Measurements from ENCODE around the gene RXFP4. TPM values are rescaled to one million over a fixed set of nuclear protein-coding genes. Genes with fewer than 3 reads are reported as not detected.

The RXFP4 gene
- total and polyA plus RNA-seq, 2 of the 13 experiments (the other 11 are each of a cell fraction or from before 2014, with no cell fraction given) = 0.38 to 1.4 TPM

DNA sequence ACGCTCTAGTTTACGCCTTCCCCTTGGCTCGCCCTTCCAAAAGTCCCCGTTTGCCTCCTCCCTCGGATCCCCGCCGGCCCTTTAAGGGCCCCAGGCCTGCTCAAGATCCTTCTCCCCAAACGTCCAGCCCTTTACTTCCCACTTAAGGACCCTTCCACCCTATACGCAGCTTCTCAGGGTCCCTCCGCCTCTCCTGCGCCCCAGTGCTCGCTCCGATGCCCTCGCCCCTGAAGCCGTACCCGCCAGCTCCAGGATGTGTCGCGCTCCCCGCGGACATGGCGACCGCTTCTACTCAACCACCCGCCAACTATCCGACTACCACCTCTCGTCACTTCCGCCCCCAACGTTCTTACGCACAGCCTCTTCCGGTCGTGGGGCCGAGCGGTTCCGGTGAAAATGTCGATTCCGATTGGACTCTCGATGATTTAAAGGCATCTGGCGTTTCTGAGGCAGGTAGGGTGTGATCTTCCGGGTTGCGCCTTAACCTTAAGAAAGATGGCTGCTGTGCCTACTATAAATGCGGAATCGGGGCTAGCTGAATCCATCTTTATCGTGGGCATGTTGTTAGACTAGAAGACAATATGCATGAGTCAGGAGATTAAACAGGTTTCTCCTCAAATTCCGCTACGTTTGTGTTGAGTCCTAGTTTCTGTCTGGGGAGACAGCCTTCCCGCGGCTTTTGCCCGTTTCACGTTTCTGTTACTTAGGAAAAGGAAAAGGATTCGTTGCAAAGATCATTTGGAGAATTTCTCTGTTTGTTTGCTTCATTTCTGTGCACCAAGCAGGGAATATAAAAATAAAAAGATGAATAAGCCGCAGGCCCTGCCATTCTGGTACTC is 7.1 kb upstream of the RXFP4 start, which contains the start of gene KHDC4 (continued):
- TF ChIP-seq, protein P1, sequence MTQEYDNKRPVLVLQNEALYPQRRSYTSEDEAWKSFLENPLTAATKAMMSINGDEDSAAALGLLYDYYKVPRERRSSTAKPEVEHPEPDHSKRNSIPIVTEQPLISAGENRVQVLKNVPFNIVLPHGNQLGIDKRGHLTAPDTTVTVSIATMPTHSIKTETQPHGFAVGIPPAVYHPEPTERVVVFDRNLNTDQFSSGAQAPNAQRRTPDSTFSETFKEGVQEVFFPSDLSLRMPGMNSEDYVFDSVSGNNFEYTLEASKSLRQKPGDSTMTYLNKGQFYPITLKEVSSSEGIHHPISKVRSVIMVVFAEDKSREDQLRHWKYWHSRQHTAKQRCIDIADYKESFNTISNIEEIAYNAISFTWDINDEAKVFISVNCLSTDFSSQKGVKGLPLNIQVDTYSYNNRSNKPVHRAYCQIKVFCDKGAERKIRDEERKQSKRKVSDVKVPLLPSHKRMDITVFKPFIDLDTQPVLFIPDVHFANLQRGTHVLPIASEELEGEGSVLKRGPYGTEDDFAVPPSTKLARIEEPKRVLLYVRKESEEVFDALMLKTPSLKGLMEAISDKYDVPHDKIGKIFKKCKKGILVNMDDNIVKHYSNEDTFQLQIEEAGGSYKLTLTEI (CRISPR knock-in tag; conservative IDR thresholded peaks at IDR 0.05) = no peak
- TF ChIP-seq, protein P2, sequence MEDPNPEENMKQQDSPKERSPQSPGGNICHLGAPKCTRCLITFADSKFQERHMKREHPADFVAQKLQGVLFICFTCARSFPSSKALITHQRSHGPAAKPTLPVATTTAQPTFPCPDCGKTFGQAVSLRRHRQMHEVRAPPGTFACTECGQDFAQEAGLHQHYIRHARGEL (CRISPR knock-in tag; IDR thresholded peaks at IDR 0.05) = no peak
- no peak for TF ChIP-seq ZNF773 (CRISPR knock-in tag; IDR thresholded peaks at IDR 0.05; ENCODE audit: borderline replicate concordance)
- peak; percentile 97 for TF ChIP-seq ZSCAN22 (CRISPR knock-in tag; IDR thresholded peaks at IDR 0.05)
- 0 out of 2 replicates have a peak, but pooled peaks have one; percentile 37 for TF ChIP-seq ZNF878 (CRISPR knock-in tag; IDR thresholded peaks at IDR 0.05)
- no peak; the same call in 1 of the 2 replicates for TF ChIP-seq ZNF441 (CRISPR knock-in tag; IDR thresholded peaks at IDR 0.05; ENCODE audit: borderline replicate concordance)
- TF ChIP-seq MAFF (IDR thresholded peaks at IDR 0.05; ENCODE audit: low read depth, low read length) = peak; percentile 40
- no peak; the same call in 1 of the 2 replicates for TF ChIP-seq MED13 (CRISPR knock-in tag; IDR thresholded peaks at IDR 0.05)
- TF ChIP-seq, protein P3, sequence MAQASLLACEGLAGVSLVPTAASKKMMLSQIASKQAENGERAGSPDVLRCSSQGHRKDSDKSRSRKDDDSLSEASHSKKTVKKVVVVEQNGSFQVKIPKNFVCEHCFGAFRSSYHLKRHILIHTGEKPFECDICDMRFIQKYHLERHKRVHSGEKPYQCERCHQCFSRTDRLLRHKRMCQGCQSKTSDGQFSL (CRISPR knock-in tag; IDR thresholded peaks at IDR 0.05) = no peak
- TF ChIP-seq ZNF83 (CRISPR knock-in tag; IDR thresholded peaks at IDR 0.05; ENCODE audit: borderline replicate concordance) = 0 out of 2 replicates have a peak, but pooled peaks have one; percentile 20
- no peak for TF ChIP-seq FOXA1 (IDR thresholded peaks at IDR 0.05)
- TF ChIP-seq FOXA1 (CRISPR knock-in tag; IDR thresholded peaks at IDR 0.05) = 0 out of 2 replicates have a peak, but pooled peaks have one; percentile 29
- TF ChIP-seq ONECUT2 (CRISPR knock-in tag; IDR thresholded peaks at IDR 0.05) = no peak
- no peak for TF ChIP-seq SOX13 (IDR thresholded peaks at IDR 0.05)
- TF ChIP-seq SOX13 (CRISPR knock-in tag; conservative IDR thresholded peaks at IDR 0.05 in 1 of 2, IDR thresholded peaks at IDR 0.05 in 1 of 2) = no peak
- TF ChIP-seq SALL1 (CRISPR knock-in tag; IDR thresholded peaks at IDR 0.05) = peak; percentile 60
- TF ChIP-seq MYC (CRISPR knock-in tag; IDR thresholded peaks at IDR 0.05; ENCODE audit: borderline replicate concordance) = peak; percentile 83; the same call in 1 of the 2 replicates
- TF ChIP-seq HOXA5 (CRISPR knock-in tag; IDR thresholded peaks at IDR 0.05) = peak; percentile 47; the same call in 1 of the 2 replicates
- no peak for TF ChIP-seq ZNF251 (CRISPR knock-in tag; IDR thresholded peaks at IDR 0.05)
- TF ChIP-seq, protein P4, sequence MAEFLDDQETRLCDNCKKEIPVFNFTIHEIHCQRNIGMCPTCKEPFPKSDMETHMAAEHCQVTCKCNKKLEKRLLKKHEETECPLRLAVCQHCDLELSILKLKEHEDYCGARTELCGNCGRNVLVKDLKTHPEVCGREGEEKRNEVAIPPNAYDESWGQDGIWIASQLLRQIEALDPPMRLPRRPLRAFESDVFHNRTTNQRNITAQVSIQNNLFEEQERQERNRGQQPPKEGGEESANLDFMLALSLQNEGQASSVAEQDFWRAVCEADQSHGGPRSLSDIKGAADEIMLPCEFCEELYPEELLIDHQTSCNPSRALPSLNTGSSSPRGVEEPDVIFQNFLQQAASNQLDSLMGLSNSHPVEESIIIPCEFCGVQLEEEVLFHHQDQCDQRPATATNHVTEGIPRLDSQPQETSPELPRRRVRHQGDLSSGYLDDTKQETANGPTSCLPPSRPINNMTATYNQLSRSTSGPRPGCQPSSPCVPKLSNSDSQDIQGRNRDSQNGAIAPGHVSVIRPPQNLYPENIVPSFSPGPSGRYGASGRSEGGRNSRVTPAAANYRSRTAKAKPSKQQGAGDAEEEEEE (CRISPR knock-in tag; IDR thresholded peaks at IDR 0.05; ENCODE audit: borderline replicate concordance) = no peak
- TF ChIP-seq, protein P5, sequence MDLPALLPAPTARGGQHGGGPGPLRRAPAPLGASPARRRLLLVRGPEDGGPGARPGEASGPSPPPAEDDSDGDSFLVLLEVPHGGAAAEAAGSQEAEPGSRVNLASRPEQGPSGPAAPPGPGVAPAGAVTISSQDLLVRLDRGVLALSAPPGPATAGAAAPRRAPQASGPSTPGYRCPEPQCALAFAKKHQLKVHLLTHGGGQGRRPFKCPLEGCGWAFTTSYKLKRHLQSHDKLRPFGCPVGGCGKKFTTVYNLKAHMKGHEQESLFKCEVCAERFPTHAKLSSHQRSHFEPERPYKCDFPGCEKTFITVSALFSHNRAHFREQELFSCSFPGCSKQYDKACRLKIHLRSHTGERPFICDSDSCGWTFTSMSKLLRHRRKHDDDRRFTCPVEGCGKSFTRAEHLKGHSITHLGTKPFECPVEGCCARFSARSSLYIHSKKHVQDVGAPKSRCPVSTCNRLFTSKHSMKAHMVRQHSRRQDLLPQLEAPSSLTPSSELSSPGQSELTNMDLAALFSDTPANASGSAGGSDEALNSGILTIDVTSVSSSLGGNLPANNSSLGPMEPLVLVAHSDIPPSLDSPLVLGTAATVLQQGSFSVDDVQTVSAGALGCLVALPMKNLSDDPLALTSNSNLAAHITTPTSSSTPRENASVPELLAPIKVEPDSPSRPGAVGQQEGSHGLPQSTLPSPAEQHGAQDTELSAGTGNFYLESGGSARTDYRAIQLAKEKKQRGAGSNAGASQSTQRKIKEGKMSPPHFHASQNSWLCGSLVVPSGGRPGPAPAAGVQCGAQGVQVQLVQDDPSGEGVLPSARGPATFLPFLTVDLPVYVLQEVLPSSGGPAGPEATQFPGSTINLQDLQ (CRISPR knock-in tag; IDR thresholded peaks at IDR 0.05) = no peak
- no peak for TF ChIP-seq ZFP62 (CRISPR knock-in tag; IDR thresholded peaks at IDR 0.05)
- peak; percentile 86 for TF ChIP-seq NFYB (CRISPR knock-in tag; IDR thresholded peaks at IDR 0.05)
- TF ChIP-seq CAMTA2 (CRISPR knock-in tag; IDR thresholded peaks at IDR 0.05; ENCODE audit: borderline replicate concordance) = no peak

Measured in HepG2 (cell line).